Endodermal cell (in vitro differentiated cells): ENCODE data around the gene DGCR8. TPM values are rescaled to one million over a fixed set of nuclear protein-coding genes. Genes with fewer than 3 reads are reported as not detected.

Experiments used
- DNase-seq: peaks from one replicate; pipeline ENCODE4 v3.0.0-alpha.2; 2017
- H3K27ac ChIP-seq: 2 replicates; pipeline ENCODE4 v1.5.1; 2013; ENCODE audit warnings: mild to moderate bottlenecking, low read depth, low read length, moderate library complexity
- H3K27me3 ChIP-seq: 2 replicates; pipeline ENCODE4 v1.6.1; 2013; ENCODE audit warnings: mild to moderate bottlenecking, low read length, moderate library complexity; ENCODE audit not compliant: insufficient read depth, control insufficient read depth, poor library complexity, severe bottlenecking
- H3K36me3 ChIP-seq: 2 replicates; pipeline ENCODE4 v1.7.0; 2013; ENCODE audit warnings: mild to moderate bottlenecking, low read length, moderate library complexity; ENCODE audit not compliant: control insufficient read depth, insufficient read depth
- H3K4me1 ChIP-seq: one replicate; pipeline ENCODE4 v1.7.0; 2013; ENCODE audit warnings: low read length; ENCODE audit not compliant: control insufficient read depth, insufficient read depth
- H3K4me3 ChIP-seq: 2 replicates; pipeline ENCODE4 v1.5.1; 2013; ENCODE audit warnings: mild to moderate bottlenecking, low read length, moderate library complexity
- H3K9ac ChIP-seq: 2 replicates; pipeline ENCODE4 v1.6.1; 2013; ENCODE audit warnings: mild to moderate bottlenecking, low read length, moderate library complexity; ENCODE audit not compliant: poor library complexity, severe bottlenecking; ENCODE audit errors: extremely low read depth
- H3K9me3 ChIP-seq: 2 replicates; pipeline ENCODE4 v1.6.1; 2013; ENCODE audit warnings: mild to moderate bottlenecking, low read length, moderate library complexity; ENCODE audit not compliant: control insufficient read depth
- H3K27ac Mint-ChIP-seq: 2 replicates; pipeline ENCODE4 v1.8.0; 2020; ENCODE audit warnings: mixed read lengths
- H3K27me3 Mint-ChIP-seq: 2 replicates; pipeline ENCODE4 v1.8.0; 2021; ENCODE audit warnings: mild to moderate bottlenecking, mixed read lengths; ENCODE audit not compliant: insufficient read depth
- H3K36me3 Mint-ChIP-seq: 2 replicates; pipeline ENCODE4 v1.8.0; 2020; ENCODE audit warnings: low read depth, mixed read lengths
- H3K4me1 Mint-ChIP-seq: 2 replicates; pipeline ENCODE4 v1.8.0; 2020; ENCODE audit warnings: mixed read lengths
- H3K4me3 Mint-ChIP-seq: 2 replicates; pipeline ENCODE4 v1.8.0; 2020; ENCODE audit warnings: mild to moderate bottlenecking, moderate library complexity, mixed read lengths
- H3K9me3 Mint-ChIP-seq: 2 replicates; pipeline ENCODE4 v1.8.0; 2020; ENCODE audit warnings: mild to moderate bottlenecking, mixed read lengths
- CTCF ChIP-seq: fragments of 200-600 bp; sonication (generic); conservative IDR thresholded peaks from 2 replicates; pipeline ENCODE4 v1.5.0; 2021; ENCODE audit warnings: antibody characterized with exemption, mild to moderate bottlenecking
- WGBS, 2 experiments: methylation state at CpG; one replicate each; pipeline versions ENCODE4 v1.1.5 to v1.1.7; 2013; ENCODE audit warnings: missing lambda C conversion rate in 2 of 2, mixed read lengths in 1 of 2; ENCODE audit not compliant: insufficient coverage in 1 of 2, insufficient read length in 1 of 2; 5-methylcytosine and 5-hydroxymethylcytosine counted together
- total RNA-seq, 2 donors: library from RNA; stranded (reverse); fragmentation: NEBNext Ultra II Directional in 1 of 2; extraction: Animal tissue kit (Norgen Biotek cat#: 25700) in 1 of 2; gene quantifications; 2 replicates in 1 of 2; 3 replicates in 1 of 2; pipeline ENCODE4 v1.2.1, GENCODE V29; 2021

The DGCR8 gene
- total RNA-seq, 2 donors from 2014 or later = 61.3 to 76.1 TPM

GRCh38 chr22:20068640-20069039, 11.4 kb upstream of the DGCR8 start:
- TF ChIP-seq CTCF = no peak
- 96 to 98% methylated on average over 7 of the region's 7 CpGs for WGBS, 2 experiments
- Mint-ChIP-seq H3K27ac (no peak overlapping the region), H3K36me3 (no peaks in the 10 kb centered on the region), H3K9me3 (no peaks in the 10 kb centered on the region), H3K27me3 (peaks cover 12% of the 10 kb centered on the region), H3K4me3 (no peak overlapping the region), H3K4me1 (no peaks in the 10 kb centered on the region)
- no peaks in the 10 kb centered on the region for H3K9me3 ChIP-seq
- H3K9ac ChIP-seq = no peak overlapping the region
- no peaks in the 10 kb centered on the region for H3K36me3 ChIP-seq
- H3K27ac ChIP-seq = no peak overlapping the region
- no peak for DNase-seq
- no peaks in the 10 kb centered on the region for H3K27me3 ChIP-seq
- no peaks in the 10 kb centered on the region for H3K4me1 ChIP-seq
- no peak overlapping the region for H3K4me3 ChIP-seq

- TF ChIP-seq CTCF = no peak
- no peak overlapping the region for H3K9ac ChIP-seq
- Mint-ChIP-seq H3K27me3 (peaks cover 12% of the 10 kb centered on the region), H3K4me3 (no peak overlapping the region), H3K4me1 (no peaks in the 10 kb centered on the region), H3K9me3 (no peaks in the 10 kb centered on the region), H3K27ac (no peak overlapping the region), H3K36me3 (no peaks in the 10 kb centered on the region)
- no peak for DNase-seq
- WGBS, 2 experiments = 93 to 94% methylated on average over 2 to 7 of the region's 7 CpGs
- H3K27me3 ChIP-seq = no peaks in the 10 kb centered on the region
- no peaks in the 10 kb centered on the region for H3K9me3 ChIP-seq
- no peak overlapping the region for H3K4me3 ChIP-seq
- no peaks in the 10 kb centered on the region for H3K36me3 ChIP-seq
- no peak overlapping the region for H3K27ac ChIP-seq
- H3K4me1 ChIP-seq = no peaks in the 10 kb centered on the region
These were observed 10.6 kb upstream of the DGCR8 start for GRCh38 chr22:20069331-20070042.

GRCh38 chr22:20071524-20071972, 8.5 kb upstream of the DGCR8 start:
- Histone ChIP-seq H3K9me3 (no peaks in the 10 kb centered on the region), H3K27me3 (no peaks in the 10 kb centered on the region), H3K27ac (no peak overlapping the region), H3K36me3 (no peaks in the 10 kb centered on the region), H3K9ac (no peak overlapping the region), H3K4me3 (no peak overlapping the region), H3K4me1 (no peaks in the 10 kb centered on the region)
- DNase-seq = no peak
- Mint-ChIP-seq H3K4me3 (no peak overlapping the region), H3K27ac (no peak overlapping the region), H3K36me3 (no peaks in the 10 kb centered on the region), H3K9me3 (no peaks in the 10 kb centered on the region), H3K27me3 (peaks cover 12% of the 10 kb centered on the region), H3K4me1 (no peaks in the 10 kb centered on the region)
- WGBS, 2 experiments = 93 to 95% methylated on average over 8 of the region's 8 CpGs
- TF ChIP-seq CTCF = no peak
